ENCODE results near the gene NDUFA13. TPM values are rescaled to one million over a fixed set of nuclear protein-coding genes. Genes with fewer than 3 reads are reported as not detected.

The NDUFA13 gene
- total RNA-seq (2022; extraction: Qiagen RNA extraction; ENCODE audit: low read depth) = 139 to 195 TPM (median 160 TPM) in 5 replicates

DNA sequence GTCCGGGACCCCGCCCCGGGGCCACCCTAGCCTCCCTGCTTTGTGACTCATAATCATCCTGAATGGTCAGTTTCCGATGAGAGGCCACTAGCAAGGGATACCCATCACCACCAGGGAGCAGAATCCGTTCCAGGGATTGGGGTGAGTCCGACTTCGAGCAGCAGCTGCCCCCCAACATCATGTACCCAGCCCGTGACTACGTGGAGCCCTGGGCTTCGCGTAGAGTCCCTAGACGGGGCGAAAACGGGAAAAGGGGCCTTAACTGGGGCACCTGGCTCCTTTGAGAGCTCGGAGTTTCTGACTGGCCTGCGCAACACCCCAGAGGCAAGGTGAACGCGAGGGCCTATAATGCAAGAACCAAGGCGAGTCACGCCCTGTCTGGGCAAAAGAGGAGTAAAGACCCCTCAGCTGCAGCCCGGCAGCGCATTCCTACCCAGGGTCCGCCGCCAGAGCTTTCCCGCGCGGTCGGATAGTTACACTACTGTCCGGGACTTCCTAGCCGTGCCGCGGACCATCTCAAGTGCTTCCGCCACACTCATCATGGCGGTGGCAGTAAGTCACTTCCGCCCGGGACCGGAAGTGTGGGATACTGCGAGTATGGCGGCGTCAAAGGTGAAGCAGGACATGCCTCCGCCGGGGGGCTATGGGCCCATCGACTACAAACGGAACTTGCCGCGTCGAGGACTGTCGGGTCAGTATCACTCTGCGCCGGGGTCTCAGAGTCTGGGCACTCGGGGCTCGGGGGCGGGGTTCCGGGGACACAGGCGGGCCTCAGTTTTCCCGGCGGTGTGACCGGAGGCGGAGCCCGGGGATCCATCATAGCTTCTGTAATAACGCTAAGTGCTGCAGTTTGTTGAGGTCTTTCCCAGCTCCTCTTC lies at the start of gene NDUFA13:
TSS of gene NDUFA13 (plus strand) at position 584 of the 878 bp plus-strand sequence. CDS start at position 598, 14 bp downstream.

DNA sequence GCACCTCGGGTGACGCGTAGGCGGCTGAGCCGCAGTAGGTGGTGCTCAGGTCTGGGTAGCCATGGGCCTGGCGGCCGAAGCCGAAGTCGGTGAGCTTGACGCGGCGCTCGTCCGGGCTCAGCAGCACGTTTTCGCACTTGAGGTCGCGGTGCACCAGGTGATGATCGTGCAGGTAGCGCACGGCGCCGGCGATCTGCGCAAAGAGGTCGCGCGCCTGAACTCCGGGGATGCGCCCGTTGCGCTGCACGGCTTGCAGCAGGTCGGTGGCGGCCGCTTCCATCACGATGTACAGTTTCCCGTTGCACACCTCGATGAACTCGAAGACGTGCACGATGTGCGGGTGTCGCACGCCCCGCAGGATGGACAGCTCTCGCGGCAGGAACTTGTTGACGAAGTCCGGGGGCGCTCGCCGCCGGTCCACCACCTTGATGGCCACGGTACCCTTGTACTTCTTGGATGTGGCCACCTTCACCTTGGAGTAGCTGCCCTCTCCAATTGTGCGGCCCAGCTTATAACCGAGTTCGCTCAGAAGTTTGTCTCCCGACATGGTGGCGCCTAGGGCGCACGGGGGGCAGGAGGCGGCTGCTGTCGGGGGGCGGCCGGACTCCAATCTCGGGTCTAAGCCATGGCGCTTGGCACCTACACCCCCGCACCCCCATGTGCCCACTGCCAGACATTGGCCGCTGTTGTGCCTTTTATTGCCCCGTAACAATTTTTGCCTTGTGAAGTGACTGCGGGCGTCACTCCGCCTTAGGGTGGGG lies 964 bp upstream of the NDUFA13 start, which contains the start of gene TSSK6:
TSS of gene TSSK6 (minus strand) at position 668 of the 761 bp plus-strand sequence. CDS start at position 547, 121 bp downstream.

DNA sequence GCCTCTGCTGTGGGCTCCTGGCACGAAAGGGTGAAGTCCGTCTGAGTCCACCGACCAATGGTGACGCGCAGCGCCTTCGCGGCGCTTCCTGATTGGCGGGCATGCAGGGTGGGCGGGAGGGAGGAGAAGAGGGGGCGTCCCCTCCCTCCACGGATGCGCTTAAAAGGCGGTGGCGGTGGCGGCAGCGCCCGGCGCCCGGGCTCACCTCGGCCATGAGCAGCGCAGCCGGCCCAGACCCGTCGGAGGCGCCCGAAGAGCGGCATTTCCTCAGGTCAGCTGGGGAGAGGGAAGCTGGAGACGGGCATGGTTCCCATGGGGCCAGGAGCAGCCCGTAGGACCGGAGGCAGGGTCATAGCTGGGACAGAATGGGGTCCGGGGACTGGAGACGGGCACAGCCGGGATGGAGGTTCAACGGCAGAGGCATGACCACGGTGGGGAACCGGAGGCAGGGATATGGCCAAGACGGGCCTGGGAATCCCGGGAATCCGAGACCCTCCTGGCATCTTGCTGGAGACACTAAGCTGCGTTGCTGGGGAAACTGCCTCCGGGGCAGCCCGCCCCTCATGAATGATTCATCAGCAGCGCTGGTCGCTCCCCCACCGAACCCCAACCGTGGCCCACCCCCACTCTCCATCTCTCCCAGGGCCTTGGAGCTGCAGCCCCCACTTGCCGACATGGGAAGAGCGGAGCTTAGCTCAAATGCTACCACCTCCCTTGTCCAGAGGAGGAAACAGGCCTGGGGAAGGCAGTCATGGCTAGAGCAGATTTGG lies 12.9 kb downstream of the NDUFA13 start, which contains the start of gene YJEFN3:
TSS of gene YJEFN3 (plus strand) at position 191 of the 770 bp plus-strand sequence. CDS start at position 213, 22 bp downstream.

DNA sequence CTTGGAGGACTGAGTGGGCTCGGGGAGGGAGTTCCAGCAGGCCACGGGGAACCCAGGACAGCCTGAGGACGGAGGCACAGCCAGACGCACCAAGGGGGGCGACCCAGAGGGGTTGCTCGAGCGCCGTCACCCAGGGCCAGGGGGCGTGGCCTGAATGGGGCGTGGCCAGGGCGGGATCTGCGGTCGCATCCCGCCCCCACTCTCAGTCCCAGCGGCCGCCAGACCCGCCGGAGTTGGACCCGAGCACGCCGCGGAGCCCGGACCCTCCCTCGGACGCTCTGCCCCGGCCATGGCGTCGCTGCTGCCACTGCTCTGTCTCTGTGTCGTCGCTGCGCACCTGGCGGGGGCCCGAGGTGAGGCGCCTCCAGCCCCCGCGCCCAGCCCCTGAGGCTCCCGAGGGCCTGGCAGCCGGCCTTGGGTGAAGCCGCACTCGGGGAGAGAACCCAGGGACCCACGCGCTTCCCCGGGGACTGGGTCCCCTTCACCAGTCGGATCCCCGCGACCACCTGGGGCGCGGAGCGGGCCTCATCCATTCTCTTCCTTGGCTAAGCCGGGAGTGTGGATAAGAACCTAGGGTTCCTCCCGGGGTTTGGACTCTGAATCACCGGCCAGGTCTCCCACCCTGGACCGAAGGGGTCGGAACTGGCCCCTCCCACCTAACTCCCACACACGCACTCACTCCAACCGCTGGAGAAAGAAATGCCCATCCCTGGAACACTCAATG lies 22.2 kb downstream of the NDUFA13 start, which contains the start of gene CILP2:
TSS of gene CILP2 (plus strand) at position 205 of the 724 bp plus-strand sequence. CDS start at position 290, 85 bp downstream.

Other genes starting within 250 kb of the NDUFA13 start
- gene TM6SF2, start 242.9 kb upstream of the NDUFA13 start, total RNA-seq (2022; extraction: Qiagen RNA extraction; ENCODE audit: low read depth) = 0.33 to 2.2 TPM (median 0.50 TPM) in 5 replicates
- 25.3 to 34.4 TPM (median 26.8 TPM) in 5 replicates for gene SUGP1, start 195.7 kb upstream of the NDUFA13 start, total RNA-seq (2022; extraction: Qiagen RNA extraction; ENCODE audit: low read depth)
- gene MAU2, start 195.4 kb upstream of the NDUFA13 start, total RNA-seq (2022; extraction: Qiagen RNA extraction; ENCODE audit: low read depth) = 7.4 to 16.0 TPM (median 14.3 TPM) in 5 replicates
- gene GATAD2A, start 110.5 kb upstream of the NDUFA13 start, total RNA-seq (2022; extraction: Qiagen RNA extraction; ENCODE audit: low read depth) = 31.9 to 50.8 TPM (median 43.6 TPM) in 5 replicates
- 0.31 to 2.0 TPM (median 1.7 TPM) in 5 replicates for gene TSSK6, start 677 bp upstream of the NDUFA13 start, total RNA-seq (2022; extraction: Qiagen RNA extraction; ENCODE audit: low read depth)
- gene YJEFN3, start 12.7 kb downstream of the NDUFA13 start, total RNA-seq (2022; extraction: Qiagen RNA extraction; ENCODE audit: low read depth) = 1.9 to 4.4 TPM (median 3.8 TPM) in 5 replicates
- 0.28 to 0.46 TPM (median 0.37 TPM) in 4 of 5 replicates, not detected in the other for gene CILP2, start 22.0 kb downstream of the NDUFA13 start, total RNA-seq (2022; extraction: Qiagen RNA extraction; ENCODE audit: low read depth)
- 1.6 to 1.8 TPM (median 1.7 TPM) in 5 replicates for gene PBX4, start 102.5 kb downstream of the NDUFA13 start, total RNA-seq (2022; extraction: Qiagen RNA extraction; ENCODE audit: low read depth)
- 2.0 to 5.4 TPM (median 5.2 TPM) in 5 replicates for gene LPAR2, start 112.0 kb downstream of the NDUFA13 start, total RNA-seq (2022; extraction: Qiagen RNA extraction; ENCODE audit: low read depth)
- gene GMIP, start 127.4 kb downstream of the NDUFA13 start, total RNA-seq (2022; extraction: Qiagen RNA extraction; ENCODE audit: low read depth) = 2.9 to 5.2 TPM (median 4.6 TPM) in 5 replicates
- 19.9 to 37.0 TPM (median 34.3 TPM) in 5 replicates for gene ATP13A1, start 147.5 kb downstream of the NDUFA13 start, total RNA-seq (2022; extraction: Qiagen RNA extraction; ENCODE audit: low read depth)
- gene ZNF101, start 152.6 kb downstream of the NDUFA13 start, total RNA-seq (2022; extraction: Qiagen RNA extraction; ENCODE audit: low read depth) = 3.7 to 5.0 TPM (median 4.3 TPM) in 5 replicates
- gene ZNF14, start 216.9 kb downstream of the NDUFA13 start, total RNA-seq (2022; extraction: Qiagen RNA extraction; ENCODE audit: low read depth) = 1.6 to 2.1 TPM (median 1.9 TPM) in 5 replicates

Measured in A549 treated with ZK216348 at 1 μM for 4 hours (cell line).